Mesenchymal stem cell (in vitro differentiated cells and primary cell): Measurements from ENCODE around the gene JAKMIP2.
"Not testable (repeated sequence)": the region's sequence is repeated elsewhere in the genome, so short reads cannot be mapped to it uniquely, and the experiment has no call there.

Experiments
- DNase-seq: peaks from one replicate; pipeline ENCODE4 v3.0.0-alpha.2; 2013
- H2AFZ ChIP-seq: one replicate; pipeline ENCODE4 v1.6.1; 2013; ENCODE audit warnings: low read depth, mild to moderate bottlenecking, control low read depth, inconsistent platforms, low read length, moderate library complexity
- H2AK5ac ChIP-seq: 2 replicates; pipeline ENCODE4 v1.6.1; 2013; ENCODE audit warnings: low read length, moderate library complexity, mild to moderate bottlenecking, inconsistent platforms; ENCODE audit not compliant: severe bottlenecking
- H2BK120ac ChIP-seq: one replicate; pipeline ENCODE4 v1.6.1; 2013; ENCODE audit warnings: low read depth, mild to moderate bottlenecking, inconsistent platforms, low read length, moderate library complexity
- H2BK12ac ChIP-seq, 2 experiments: one replicate each; pipeline ENCODE4 v1.6.1; 2013; ENCODE audit warnings: inconsistent platforms in 2 of 2, low read length in 2 of 2, mild to moderate bottlenecking in 2 of 2, moderate library complexity in 2 of 2, control low read depth in 1 of 2
- H2BK15ac ChIP-seq: one replicate; pipeline ENCODE4 v1.6.1; 2013; ENCODE audit warnings: mild to moderate bottlenecking, low read depth, inconsistent platforms; ENCODE audit not compliant: poor library complexity, severe bottlenecking
- H2BK5ac ChIP-seq: 2 replicates; pipeline ENCODE4 v1.6.1; 2013; ENCODE audit warnings: low read depth, mild to moderate bottlenecking, low read length, control low read depth, inconsistent platforms; ENCODE audit not compliant: poor library complexity, severe bottlenecking
- H3K14ac ChIP-seq, 2 experiments: one replicate each; pipeline ENCODE4 v1.6.1; 2013; ENCODE audit warnings: inconsistent platforms in 2 of 2, low read length in 2 of 2, control low read depth in 1 of 2, mild to moderate bottlenecking in 1 of 2, moderate library complexity in 1 of 2
- H3K18ac ChIP-seq, 2 experiments: one replicate each; pipeline ENCODE4 v1.6.1; 2013; ENCODE audit warnings: inconsistent platforms in 2 of 2, low read length in 2 of 2, control low read depth in 1 of 2, low read depth in 1 of 2, mild to moderate bottlenecking in 1 of 2
- H3K23ac ChIP-seq, 2 experiments: one replicate each; pipeline ENCODE4 v1.6.1; 2013; ENCODE audit warnings: inconsistent platforms in 2 of 2, low read length in 2 of 2, mild to moderate bottlenecking in 2 of 2, moderate library complexity in 2 of 2, control low read depth in 1 of 2
- H3K27ac ChIP-seq: 2 replicates; pipeline ENCODE4 v1.5.1; 2013; ENCODE audit warnings: mild to moderate bottlenecking, moderate library complexity, low read length, control low read depth, inconsistent platforms; ENCODE audit not compliant: poor library complexity, severe bottlenecking
- H3K27me3 ChIP-seq, 2 experiments: 2 replicates each; pipeline versions ENCODE4 v1.6.1 to v1.7.0; 2013; ENCODE audit warnings: low read length in 2 of 2, mild to moderate bottlenecking in 2 of 2, moderate library complexity in 2 of 2, control low read depth in 1 of 2, inconsistent platforms in 1 of 2; ENCODE audit not compliant: control insufficient read depth in 1 of 2, insufficient read depth in 1 of 2
- H3K36me3 ChIP-seq, 2 experiments: 2 replicates each; pipeline versions ENCODE4 v1.6.1 to v1.7.0; 2013; ENCODE audit warnings: low read length in 2 of 2, control low read depth in 1 of 2, inconsistent platforms in 1 of 2, low read depth in 1 of 2, mild to moderate bottlenecking in 1 of 2; ENCODE audit not compliant: insufficient read depth in 2 of 2, control insufficient read depth in 1 of 2
- H3K4ac ChIP-seq, 2 experiments: one replicate each; pipeline ENCODE4 v1.6.1; 2013; ENCODE audit warnings: inconsistent platforms in 2 of 2, low read length in 2 of 2, mild to moderate bottlenecking in 2 of 2, moderate library complexity in 2 of 2, control low read depth in 1 of 2, low read depth in 1 of 2
- H3K4me1 ChIP-seq: 2 replicates; pipeline ENCODE4 v1.6.1; 2013; ENCODE audit warnings: low read depth, low read length, control low read depth; ENCODE audit not compliant: control insufficient read depth, insufficient read depth
- H3K4me2 ChIP-seq: 2 replicates; pipeline ENCODE4 v1.6.1; 2013; ENCODE audit warnings: low read length, mild to moderate bottlenecking, inconsistent platforms; ENCODE audit not compliant: poor library complexity, severe bottlenecking
- H3K4me3 ChIP-seq, 2 experiments: 2 replicates each; pipeline versions ENCODE4 v1.5.1 to v1.7.0; 2013; ENCODE audit warnings: low read length in 2 of 2, mild to moderate bottlenecking in 2 of 2, control low read depth in 1 of 2, low read depth in 1 of 2; ENCODE audit not compliant: insufficient read depth in 1 of 2
- H3K79me1 ChIP-seq: replicated peaks from 2 replicates; pipeline ENCODE4 v1.6.1; 2013; ENCODE audit warnings: mild to moderate bottlenecking, control low read depth, low read length, inconsistent platforms; ENCODE audit not compliant: poor library complexity, severe bottlenecking
- H3K9ac ChIP-seq: 2 replicates; pipeline ENCODE4 v1.7.0; 2013; ENCODE audit warnings: mild to moderate bottlenecking, low read length, moderate library complexity
- H3K9me3 ChIP-seq: 2 replicates; pipeline ENCODE4 v1.7.0; 2013; ENCODE audit warnings: mild to moderate bottlenecking, low read length; ENCODE audit not compliant: control insufficient read depth
- H4K8ac ChIP-seq: one replicate; pipeline ENCODE4 v1.6.1; 2013; ENCODE audit warnings: inconsistent platforms, mild to moderate bottlenecking, low read length, moderate library complexity
- H4K91ac ChIP-seq: one replicate; pipeline ENCODE4 v1.6.1; 2013; ENCODE audit warnings: mild to moderate bottlenecking, low read length, inconsistent platforms
- WGBS: methylation state at CpG from one replicate; pipeline ENCODE4 v1.1.7; 2013; ENCODE audit warnings: mixed read lengths; 5-methylcytosine and 5-hydroxymethylcytosine counted together

JAKMIP2 gene

GRCh38 chr5:147635882-147636728 lies 146.4 kb downstream of the JAKMIP2 start:
- Histone ChIP-seq H3K36me3 (no peaks in the 10 kb centered on the region), H3K18ac (no peak overlapping the region), H2BK12ac (no peak overlapping the region), H2BK15ac (no peak overlapping the region), H3K9me3 (no peaks in the 10 kb centered on the region), H2AFZ (no peak overlapping the region), H3K23ac (no peak overlapping the region), H3K4me1 (no peaks in the 10 kb centered on the region), H2BK5ac (no peak overlapping the region), H3K14ac (no peak overlapping the region), H3K4me3 (no peak overlapping the region), H3K4ac (no peak overlapping the region), H4K91ac (no peak overlapping the region), H3K9ac (no peak overlapping the region), H2BK120ac (no peak overlapping the region), H3K27ac (no peak overlapping the region), H2AK5ac (no peak overlapping the region), H3K27me3 (no peaks in the 10 kb centered on the region), H3K79me1 (no peaks in the 10 kb centered on the region), H4K8ac (no peak overlapping the region), H3K4me2 (no peak overlapping the region)
- 93% methylated on average over 12 of the region's 15 CpGs for WGBS
- DNase-seq = no peak

- H2BK5ac ChIP-seq, H3K23ac ChIP-seq, H2AK5ac ChIP-seq, H2AFZ ChIP-seq, H3K27me3 ChIP-seq, H4K8ac ChIP-seq, H3K4ac ChIP-seq, H3K9ac ChIP-seq, H3K14ac ChIP-seq, H2BK12ac ChIP-seq, H3K36me3 ChIP-seq, H3K18ac ChIP-seq, H2BK15ac ChIP-seq, H3K4me3 ChIP-seq, H3K9me3 ChIP-seq, DNase-seq, H2BK120ac ChIP-seq, H3K27ac ChIP-seq, H4K91ac ChIP-seq, H3K4me2 ChIP-seq, H3K4me1 ChIP-seq, H3K79me1 ChIP-seq: not testable (repeated sequence)
- 98% methylated on average over 4 of the region's 5 CpGs for whole genome bisulfite sequencing
Measured at GRCh38 chr5:147635439-147635838, 147.1 kb downstream of the JAKMIP2 start.

- no peak overlapping the region for H2AFZ ChIP-seq
- no peaks in the 10 kb centered on the region for H3K27me3 ChIP-seq
- no peak overlapping the region for H2BK15ac ChIP-seq
- no peaks in the 10 kb centered on the region for H3K79me1 ChIP-seq
- no peaks in the 10 kb centered on the region for H3K36me3 ChIP-seq
- no peak overlapping the region for H2BK120ac ChIP-seq
- H4K8ac ChIP-seq = no peak overlapping the region
- no peak overlapping the region for H3K27ac ChIP-seq
- H3K9me3 ChIP-seq = no peaks in the 10 kb centered on the region
- H3K9ac ChIP-seq = no peak overlapping the region
- H2BK5ac ChIP-seq = no peak overlapping the region
- H3K4ac ChIP-seq = no peak overlapping the region
- H3K4me1 ChIP-seq = no peaks in the 10 kb centered on the region
- no peak overlapping the region for H3K18ac ChIP-seq
- H2AK5ac ChIP-seq = no peak overlapping the region
- H3K4me3 ChIP-seq = no peak overlapping the region
- no peak overlapping the region for H2BK12ac ChIP-seq
- no peak for DNase-seq
- no peak overlapping the region for H4K91ac ChIP-seq
- H3K23ac ChIP-seq = no peak overlapping the region
- no peak overlapping the region for H3K14ac ChIP-seq
- H3K4me2 ChIP-seq = no peak overlapping the region
Measured at GRCh38 chr5:147633173-147633572, 149.4 kb downstream of the JAKMIP2 start.

- Histone ChIP-seq H4K8ac (no peak overlapping the region), H3K4ac (no peak overlapping the region), H3K9ac (no peak overlapping the region), H2AFZ (no peak overlapping the region), H3K4me2 (no peak overlapping the region), H2AK5ac (no peak overlapping the region), H3K18ac (no peak overlapping the region), H3K4me1 (no peaks in the 10 kb centered on the region), H3K14ac (no peak overlapping the region), H3K4me3 (no peak overlapping the region), H2BK5ac (no peak overlapping the region), H4K91ac (no peak overlapping the region), H3K27me3 (peaks cover under 1 to 5% of the 10 kb centered on the region in 2 experiments), H2BK12ac (no peak overlapping the region), H3K79me1 (no peaks in the 10 kb centered on the region), H3K9me3 (no peaks in the 10 kb centered on the region), H3K36me3 (no peaks in the 10 kb centered on the region), H2BK120ac (no peak overlapping the region), H2BK15ac (no peak overlapping the region), H3K23ac (no peak overlapping the region), H3K27ac (no peak overlapping the region)
- DNase-seq = no peak
- WGBS = 96% methylated on average over 3 of the region's 4 CpGs
Measured at GRCh38 chr5:147631428-147632003, 151.0 kb downstream of the JAKMIP2 start.
